Measurements from ENCODE around the gene RNF157.
"Not testable (repeated sequence)": the region's sequence is repeated elsewhere in the genome, so short reads cannot be mapped to it uniquely, and the experiment has no call there.

RNF157 gene

DNA sequence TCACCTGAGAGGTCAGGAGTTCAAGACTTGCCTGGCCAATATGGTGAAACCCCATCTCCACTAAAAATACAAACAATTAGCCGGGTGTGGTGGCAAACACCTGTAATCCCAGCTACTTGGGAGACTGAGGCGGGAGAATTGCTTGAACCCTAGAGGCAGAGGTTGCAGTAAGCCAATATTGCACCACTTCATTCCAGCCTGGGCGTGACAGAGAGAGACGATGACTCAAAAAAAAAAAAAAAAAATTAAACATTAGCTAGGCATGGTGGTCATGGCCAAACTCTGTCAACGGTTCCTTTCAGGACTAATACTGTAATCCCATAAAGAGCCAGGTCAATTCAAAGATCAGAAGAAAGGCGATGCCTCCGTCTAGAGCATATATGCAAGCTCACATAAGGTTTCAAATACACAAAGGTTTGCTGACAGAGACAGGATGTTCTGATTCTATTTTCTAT, 2.4 kb downstream of the RNF157 start:
- FAIRE-seq (no peak), DNase-seq (ENCODE audit: insufficient read length) (no peak)
- TF ChIP-seq POLR2AphosphoS5 (IDR thresholded peaks at IDR 0.05; ENCODE audit: low read depth, low read length) (no peak), TAF1 (IDR thresholded peaks at IDR 0.05; ENCODE audit: borderline replicate concordance, low read depth, low read length) (no peak), POLR2A (IDR thresholded peaks at IDR 0.05; ENCODE audit: low read depth, low read length) (no peak)

DNA sequence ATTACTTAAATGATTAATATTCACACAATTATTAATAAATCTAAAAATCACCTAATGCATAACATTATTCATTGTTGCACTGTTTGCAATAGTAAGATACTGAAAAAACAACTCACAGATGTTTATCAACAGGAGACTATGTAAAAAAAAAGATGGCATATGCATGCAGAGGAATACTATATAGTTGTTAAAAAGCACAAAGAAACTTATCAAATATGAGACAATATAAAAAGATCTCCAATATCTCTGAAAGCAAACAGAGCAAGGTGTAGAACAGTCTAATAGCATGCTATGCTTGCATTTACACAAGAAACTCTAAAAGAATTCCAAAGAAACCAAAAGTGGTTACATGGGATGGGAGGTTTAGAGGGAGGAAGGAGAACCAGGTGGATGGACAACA, 3.7 kb downstream of the RNF157 start:
- TF ChIP-seq POLR2AphosphoS5 (IDR thresholded peaks at IDR 0.05; ENCODE audit: low read depth, low read length) = no peak
- TF ChIP-seq TAF1 (IDR thresholded peaks at IDR 0.05; ENCODE audit: borderline replicate concordance, low read depth, low read length) = no peak
- TF ChIP-seq POLR2A (IDR thresholded peaks at IDR 0.05; ENCODE audit: low read depth, low read length) = no peak
- no peak for DNase-seq (ENCODE audit: insufficient read length)
- FAIRE-seq = no peak

DNA sequence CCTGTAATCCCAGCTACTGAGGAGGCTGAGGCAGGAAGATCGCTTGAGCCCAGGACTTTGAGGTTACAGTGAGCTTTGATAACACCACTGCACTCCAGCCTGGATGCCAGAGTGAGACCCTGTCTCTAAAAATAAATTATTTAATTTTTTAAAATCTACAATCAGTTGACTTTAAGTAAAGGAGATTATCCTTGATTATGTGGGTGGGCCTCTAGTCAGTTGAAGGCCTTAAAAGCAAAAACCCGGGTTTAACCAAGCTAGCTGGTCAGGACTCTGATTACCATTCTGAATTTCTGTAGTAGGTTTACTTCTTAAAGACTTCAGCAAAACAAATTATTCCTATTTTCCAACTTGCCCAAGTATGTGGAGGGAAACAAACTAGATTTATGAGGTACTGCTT, 4.4 kb downstream of the RNF157 start:
- DNase-seq (ENCODE audit: insufficient read length) (no peak), FAIRE-seq (no peak)
- TF ChIP-seq POLR2A (IDR thresholded peaks at IDR 0.05; ENCODE audit: low read depth, low read length) (no peak), TAF1 (IDR thresholded peaks at IDR 0.05; ENCODE audit: borderline replicate concordance, low read depth, low read length) (no peak), POLR2AphosphoS5 (IDR thresholded peaks at IDR 0.05; ENCODE audit: low read depth, low read length) (no peak)

DNA sequence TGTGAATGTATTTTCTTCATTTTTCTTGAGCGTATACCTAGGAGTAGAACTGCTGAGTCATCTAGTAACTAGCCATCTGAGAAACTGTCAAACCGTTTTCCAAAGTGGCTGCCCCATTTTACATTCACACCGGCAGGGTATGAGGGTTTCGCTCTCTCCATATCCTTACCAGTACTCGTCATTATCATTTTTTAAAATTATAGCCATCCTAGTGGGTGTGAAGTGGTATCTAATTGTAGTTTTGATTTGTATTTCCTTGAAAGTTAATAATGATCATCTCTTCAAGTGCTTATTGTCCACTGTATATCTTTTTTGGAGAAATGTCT, 6.0 kb downstream of the RNF157 start:
- TF ChIP-seq POLR2A (IDR thresholded peaks at IDR 0.05; ENCODE audit: low read depth, low read length) (no peak), POLR2AphosphoS5 (IDR thresholded peaks at IDR 0.05; ENCODE audit: low read depth, low read length) (no peak), TAF1 (IDR thresholded peaks at IDR 0.05; ENCODE audit: borderline replicate concordance, low read depth, low read length) (no peak)
- no peak for DNase-seq (ENCODE audit: insufficient read length)
- FAIRE-seq = peak; percentile 84

DNA sequence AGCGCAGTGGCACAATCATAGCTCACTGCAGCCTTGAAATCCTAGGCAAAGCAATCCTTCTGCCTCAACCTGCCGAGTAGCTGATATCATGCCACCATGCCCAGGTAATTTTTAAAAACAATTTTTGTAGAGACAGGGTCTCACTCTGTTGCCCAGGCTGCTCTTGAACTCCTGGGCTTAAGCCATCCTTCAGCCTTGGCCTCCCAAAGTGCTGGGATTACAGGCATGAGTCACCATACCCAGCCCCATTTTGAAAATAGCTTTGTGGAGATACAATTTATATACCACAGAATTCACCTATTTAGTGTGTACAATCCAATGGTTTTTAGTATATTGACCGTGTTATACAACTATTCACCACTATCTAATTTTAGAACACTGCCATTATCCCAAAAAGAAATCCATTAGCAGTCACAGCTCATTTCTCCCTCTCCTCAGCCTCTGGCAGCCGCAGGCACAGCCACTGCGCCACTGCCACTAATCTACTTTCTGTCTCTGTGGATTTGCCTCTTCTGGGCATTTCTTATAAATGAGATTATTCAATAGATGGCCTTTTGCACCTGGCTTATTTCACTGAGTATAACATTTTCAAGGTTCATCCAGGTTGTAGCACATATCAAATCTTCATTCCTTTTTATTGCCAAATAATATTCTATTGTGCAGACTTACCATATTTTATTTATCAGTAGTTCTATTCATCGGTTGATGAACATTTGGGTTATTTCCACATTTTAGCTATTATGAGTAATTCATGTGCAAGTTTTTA, 6.5 kb downstream of the RNF157 start:
- DNase-seq (ENCODE audit: insufficient read length) = no peak
- FAIRE-seq = peak; percentile 44
- TF ChIP-seq POLR2AphosphoS5 (IDR thresholded peaks at IDR 0.05; ENCODE audit: low read depth, low read length) = no peak
- no peak for TF ChIP-seq TAF1 (IDR thresholded peaks at IDR 0.05; ENCODE audit: borderline replicate concordance, low read depth, low read length)
- no peak for TF ChIP-seq POLR2A (IDR thresholded peaks at IDR 0.05; ENCODE audit: low read depth, low read length)

DNA sequence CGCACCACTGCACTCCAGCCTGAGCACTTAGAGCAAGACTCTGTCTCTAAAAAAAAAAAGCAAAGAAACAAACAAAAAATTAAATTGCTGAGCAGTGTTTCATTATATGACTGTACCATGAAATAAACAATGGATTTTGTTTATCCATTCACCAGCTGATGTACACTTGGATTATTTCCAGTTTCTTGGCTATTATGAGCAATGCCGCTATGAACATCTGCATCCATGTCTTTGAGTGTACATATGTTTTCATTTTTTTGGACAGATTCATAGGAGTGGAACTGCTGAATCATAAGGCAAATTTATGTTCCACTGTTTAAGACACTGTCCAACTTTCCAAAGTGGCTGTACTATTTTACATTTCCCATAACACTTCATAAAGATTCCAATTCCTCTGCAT, 8.0 kb downstream of the RNF157 start:
- TF ChIP-seq POLR2AphosphoS5 (IDR thresholded peaks at IDR 0.05; ENCODE audit: low read depth, low read length) = no peak
- no peak for TF ChIP-seq TAF1 (IDR thresholded peaks at IDR 0.05; ENCODE audit: borderline replicate concordance, low read depth, low read length)
- no peak for TF ChIP-seq POLR2A (IDR thresholded peaks at IDR 0.05; ENCODE audit: low read depth, low read length)
- FAIRE-seq (no peak), DNase-seq (ENCODE audit: insufficient read length) (no peak)

DNA sequence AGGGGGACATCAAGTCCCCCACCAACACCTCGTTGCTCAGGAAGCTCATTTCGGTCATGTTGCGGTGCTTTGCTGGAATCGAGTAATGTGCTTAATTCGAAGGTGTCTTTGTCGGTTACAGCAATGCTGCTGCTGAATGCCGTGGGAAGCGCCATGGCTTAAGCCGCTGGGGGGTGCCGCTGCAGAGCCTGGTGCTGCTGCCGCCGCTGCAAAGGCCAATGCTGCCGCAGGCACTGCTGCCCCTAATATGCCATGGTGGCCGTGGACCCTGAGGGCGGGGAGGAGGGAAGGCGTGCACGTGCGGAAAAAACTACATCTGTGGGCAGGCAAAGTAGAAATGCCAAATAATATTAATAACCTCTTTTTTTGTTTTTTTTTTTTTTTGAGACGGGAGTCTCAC, 13.5 kb downstream of the RNF157 start:
- FAIRE-seq; DNase-seq (ENCODE audit: insufficient read length): not testable (repeated sequence)

DNA sequence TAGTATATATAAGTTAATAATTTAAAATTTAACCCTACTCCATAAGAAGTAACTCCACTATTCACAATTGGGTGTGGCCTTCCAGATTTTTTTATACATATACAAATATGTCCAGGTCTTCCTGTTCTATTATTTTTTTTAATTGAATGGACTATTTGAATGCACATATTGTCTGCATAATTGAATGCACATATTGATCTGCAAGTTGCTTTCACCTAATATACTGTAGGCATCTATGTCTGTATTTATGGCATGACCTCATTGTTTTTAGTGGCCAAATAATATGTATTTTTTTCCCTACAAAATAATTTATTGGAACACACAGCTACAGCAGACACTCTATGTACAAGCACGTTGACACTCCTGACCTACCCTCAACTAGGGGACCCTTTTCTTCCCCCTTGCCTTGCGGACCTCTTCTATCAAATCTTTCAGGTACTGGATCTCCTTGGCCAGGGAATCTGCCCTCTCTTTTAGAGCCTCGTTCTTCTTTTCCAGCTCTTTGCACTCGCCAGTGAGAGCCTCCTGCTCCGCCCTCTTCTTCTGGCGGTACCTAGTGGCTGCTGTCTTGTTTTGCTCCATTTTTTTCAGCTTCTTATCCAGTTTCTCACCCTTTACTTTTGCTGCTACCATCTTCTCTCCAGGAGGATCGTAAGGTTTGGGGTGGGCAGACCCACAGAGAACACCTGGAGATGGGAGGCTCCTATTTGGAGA, 14.8 kb downstream of the RNF157 start:
- not testable (repeated sequence) for FAIRE-seq; DNase-seq (ENCODE audit: insufficient read length)

DNA sequence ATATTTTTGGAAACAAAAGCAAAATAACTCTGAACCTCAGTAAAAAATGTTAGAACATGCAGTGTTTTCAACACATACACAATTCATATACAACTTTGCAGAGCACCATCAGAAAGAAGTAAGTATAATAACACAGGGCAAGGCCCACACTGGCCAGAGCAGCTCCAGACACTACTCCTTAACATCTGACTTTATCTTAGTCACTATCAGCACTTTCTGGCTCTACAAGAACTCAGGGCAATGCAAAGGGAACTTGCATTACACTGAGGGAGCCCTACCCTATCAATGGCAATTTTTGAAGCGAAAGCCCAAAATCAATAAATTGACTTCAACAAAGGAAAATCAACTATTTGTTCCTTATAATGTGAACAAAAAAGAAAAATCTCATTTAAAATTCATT, 16.5 kb downstream of the RNF157 start:
- FAIRE-seq (no peak), DNase-seq (ENCODE audit: insufficient read length) (no peak)
- TF ChIP-seq POLR2AphosphoS5 (IDR thresholded peaks at IDR 0.05; ENCODE audit: low read depth, low read length) (no peak), TAF1 (IDR thresholded peaks at IDR 0.05; ENCODE audit: borderline replicate concordance, low read depth, low read length) (no peak), POLR2A (IDR thresholded peaks at IDR 0.05; ENCODE audit: low read depth, low read length) (no peak)

DNA sequence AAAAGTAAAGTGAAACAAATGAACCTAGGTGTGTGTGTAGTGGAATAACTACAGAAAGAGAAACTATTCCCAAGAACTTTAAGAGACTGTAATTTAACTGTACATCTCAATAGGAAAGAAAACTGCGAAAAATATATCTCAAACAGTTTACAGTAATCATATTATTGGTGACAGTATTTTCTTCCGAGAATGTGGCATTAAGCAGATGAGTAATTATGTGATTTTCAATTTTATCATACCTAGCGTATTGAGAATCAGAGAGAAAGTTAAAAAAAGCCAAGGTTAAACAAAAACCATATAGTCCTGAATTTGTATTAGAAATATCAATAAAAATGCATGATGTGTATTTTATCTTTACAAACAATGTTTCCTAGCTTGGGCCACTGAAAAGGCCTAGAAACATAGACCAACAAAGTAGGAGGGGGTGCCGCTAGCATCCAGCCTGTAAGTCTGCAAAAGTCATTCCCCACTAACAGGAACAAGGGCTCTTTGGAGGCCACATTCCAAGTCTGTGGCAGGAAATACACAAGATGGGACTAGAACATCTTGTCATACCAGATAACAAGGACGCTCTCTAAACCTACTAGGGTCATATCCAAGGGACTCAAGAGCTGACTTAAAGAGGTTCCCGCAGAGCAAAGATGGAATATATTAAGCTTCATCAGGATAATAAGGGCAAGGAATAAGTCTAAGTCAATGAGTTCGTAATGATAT, 20.5 kb downstream of the RNF157 start:
- DNase-seq (ENCODE audit: insufficient read length) (no peak), FAIRE-seq (no peak)
- TF ChIP-seq POLR2AphosphoS5 (IDR thresholded peaks at IDR 0.05; ENCODE audit: low read depth, low read length) (no peak), POLR2A (IDR thresholded peaks at IDR 0.05; ENCODE audit: low read depth, low read length) (no peak), TAF1 (IDR thresholded peaks at IDR 0.05; ENCODE audit: borderline replicate concordance, low read depth, low read length) (no peak)

DNA sequence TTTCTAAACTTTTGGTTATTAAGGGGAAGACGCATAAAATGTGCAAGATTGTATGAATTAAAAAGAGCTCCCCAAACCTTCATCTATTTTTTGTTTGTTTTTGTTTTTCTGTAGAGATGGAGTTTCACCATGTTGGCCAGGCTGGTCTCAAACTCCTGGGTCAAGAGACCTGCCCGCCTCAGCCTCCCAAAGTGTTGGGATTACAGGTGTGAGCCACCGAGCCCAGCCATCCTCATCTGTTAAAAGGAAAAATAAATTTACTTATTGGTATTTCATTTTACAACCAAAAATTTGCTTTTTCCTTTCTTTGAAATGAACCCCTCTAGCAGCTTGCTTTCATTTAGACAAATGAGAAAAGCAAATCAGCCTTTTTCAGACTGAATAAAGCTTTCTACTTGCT, 23.2 kb downstream of the RNF157 start:
- TF ChIP-seq POLR2A (IDR thresholded peaks at IDR 0.05; ENCODE audit: low read depth, low read length) = no peak
- TF ChIP-seq POLR2AphosphoS5 (IDR thresholded peaks at IDR 0.05; ENCODE audit: low read depth, low read length) = no peak
- FAIRE-seq = no peak

DNA sequence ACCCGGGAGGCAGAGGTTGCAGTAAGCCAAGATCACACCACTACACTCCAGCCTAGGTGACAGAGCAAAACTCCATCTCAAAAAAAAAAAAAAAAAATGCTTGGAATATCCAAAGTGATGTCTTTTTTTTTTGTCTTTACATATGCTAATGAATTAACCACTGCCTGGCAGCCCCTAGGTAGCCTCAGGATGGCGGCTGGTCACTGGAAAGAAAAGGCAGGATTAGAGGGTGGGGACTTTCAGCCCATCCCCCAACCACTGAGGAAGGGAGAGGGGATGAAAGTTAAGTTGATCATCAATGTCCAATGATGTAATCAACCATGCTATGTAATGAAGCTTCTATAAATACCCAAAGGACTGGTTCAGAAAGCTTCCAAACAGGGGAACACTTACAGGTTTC, 26.8 kb downstream of the RNF157 start:
- DNase-seq (ENCODE audit: insufficient read length) = no peak
- TF ChIP-seq POLR2A (IDR thresholded peaks at IDR 0.05; ENCODE audit: low read depth, low read length) (no peak), TAF1 (IDR thresholded peaks at IDR 0.05; ENCODE audit: borderline replicate concordance, low read depth, low read length) (no peak), POLR2AphosphoS5 (IDR thresholded peaks at IDR 0.05; ENCODE audit: low read depth, low read length) (no peak)
- FAIRE-seq = no peak

More for the DNA sequence above, 23.2 kb downstream of the RNF157 start:
- no peak for DNase-seq (ENCODE audit: insufficient read length)
